ENCODE measurements around the gene SDK1. TPM values are rescaled to one million over a fixed set of nuclear protein-coding genes. Genes with fewer than 3 reads are reported as not detected.
A peak's percentile ranks its signal among the peaks of the same experiment; 100 is the strongest.

The SDK1 gene
- total RNA-seq, 1 experiment from 2014 or later, result 9.3 TPM

DNA sequence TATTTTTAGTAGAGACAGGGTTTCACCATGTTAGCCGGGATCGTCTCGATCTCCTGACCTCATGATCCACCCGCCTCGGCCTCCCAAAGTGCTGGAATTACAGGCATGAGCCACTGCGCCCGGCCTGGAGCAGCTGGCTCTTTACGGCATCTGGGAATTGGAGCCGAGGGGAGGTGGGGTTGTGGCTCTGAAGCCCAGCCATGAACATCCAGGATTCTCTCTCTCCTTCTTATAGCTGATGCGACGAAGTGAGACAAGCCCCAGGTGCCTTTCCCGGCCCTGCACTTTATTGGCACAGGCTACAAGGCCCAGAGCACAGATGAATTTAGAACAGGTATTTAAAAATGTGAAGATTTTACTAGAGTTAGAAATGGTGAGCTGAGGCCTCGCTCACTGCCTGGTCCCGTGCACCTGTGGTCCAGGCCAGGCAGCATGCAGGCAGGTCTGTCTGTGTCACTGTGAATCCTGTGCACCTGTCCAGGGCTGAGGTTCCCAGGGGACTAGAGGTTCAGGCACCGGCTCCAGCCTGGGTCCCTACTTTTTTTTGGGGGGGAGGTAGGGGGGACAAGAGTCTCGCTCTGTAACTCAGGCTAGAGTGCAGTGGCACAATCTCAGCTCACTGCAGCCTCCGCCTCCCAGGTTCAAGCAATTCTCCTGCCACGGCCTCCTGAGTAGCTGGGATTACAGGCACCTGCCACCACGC, 1001.3 kb downstream of the SDK1 start:
- ATAC-seq (no peak), DNase-seq (ENCODE audit: low spot score) (no peak)
- CTCF ChIA-PET, result interaction anchor here (0.5 to 1.2 kb wide), 2 partner anchors 76 to 543 kb away, joined by 3 read pairs; no protein-coding TSS in a partner anchor

DNA sequence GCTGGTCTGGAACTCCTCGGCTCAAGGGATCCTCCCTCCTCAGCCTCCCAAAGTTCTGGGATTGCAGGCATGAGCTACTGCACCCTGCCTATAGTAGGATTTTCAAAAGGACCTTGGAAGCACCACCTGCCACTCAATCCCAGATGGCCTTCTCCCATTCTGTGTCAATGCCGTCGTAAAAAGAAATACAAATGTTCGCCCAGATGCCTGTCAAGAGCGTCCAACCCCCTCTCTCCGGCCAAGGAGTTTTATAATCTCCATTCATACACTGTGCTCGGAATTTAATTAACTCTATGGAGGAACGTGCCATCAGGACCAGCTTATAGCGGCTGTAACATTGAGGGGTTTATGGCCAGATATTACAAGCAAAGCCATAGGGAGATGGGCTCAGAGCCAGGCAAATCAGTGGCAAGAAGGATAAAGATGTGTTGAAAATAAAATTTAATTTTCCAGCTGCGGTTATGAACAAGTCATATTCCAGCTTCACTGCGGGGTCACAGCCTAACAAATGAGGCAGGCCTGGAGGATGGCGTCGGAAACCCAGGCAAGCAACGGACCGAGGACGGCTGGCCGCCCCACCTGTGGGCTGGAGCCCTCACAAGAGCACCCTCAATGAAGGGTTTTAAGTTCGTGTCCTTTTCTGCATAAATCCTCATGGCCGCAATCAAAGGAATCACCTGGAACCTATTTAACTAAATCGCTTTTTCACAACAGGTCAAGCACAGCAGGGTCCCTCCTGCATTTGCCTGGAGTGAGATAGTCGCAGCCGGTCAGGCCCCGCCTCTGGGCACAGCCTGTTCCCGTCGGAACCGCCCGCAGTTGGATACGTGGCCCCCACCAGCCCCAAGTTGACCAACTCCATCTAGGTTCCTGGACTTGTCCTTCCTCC, 1006.5 kb downstream of the SDK1 start:
- Mint-ChIP-seq H3K9me3 (peaks cover 9% of the 10 kb centered on the region; the same call in 1 of the 2 replicates), H3K4me3 (no peak overlapping the region), H3K36me3 (no peaks in the 10 kb centered on the region), H3K4me1 (peaks cover 11% of the 10 kb centered on the region), H3K27me3 (ENCODE audit: low read depth) (peaks cover 60% of the 10 kb centered on the region), H3K27ac (no peak overlapping the region)
- ChIA-PET POLR2A (no interaction called here), CTCF (no interaction called here)
- TF ChIP-seq FOXK1 (CRISPR knock-in tag; IDR thresholded peaks at IDR 0.05), result 0 out of 2 replicates have a peak, but pooled peaks have one; percentile 19
- no peak for TF ChIP-seq ZNF671 (CRISPR knock-in tag; IDR thresholded peaks at IDR 0.05)
- peak; percentile 73 for ATAC-seq
- peak; percentile 54 for DNase-seq (ENCODE audit: low spot score)

More for the DNA sequence above, 1001.3 kb downstream of the SDK1 start:
- Mint-ChIP-seq H3K9me3 (peaks cover 4% of the 10 kb centered on the region; the same call in 1 of the 2 replicates), H3K27ac (no peak overlapping the region), H3K36me3 (no peaks in the 10 kb centered on the region), H3K4me1 (peaks cover 5% of the 10 kb centered on the region), H3K27me3 (ENCODE audit: low read depth) (peaks cover 23% of the 10 kb centered on the region), H3K4me3 (no peak overlapping the region)
- POLR2A ChIA-PET, result no interaction called here
- TF ChIP-seq TCF7 (CRISPR knock-in tag; IDR thresholded peaks at IDR 0.05; ENCODE audit: low read depth) (no peak), CREB1 (CRISPR knock-in tag; IDR thresholded peaks at IDR 0.05) (no peak), MXD4 (CRISPR knock-in tag; IDR thresholded peaks at IDR 0.05; ENCODE audit: borderline replicate concordance) (no peak), IRF2 (CRISPR knock-in tag; IDR thresholded peaks at IDR 0.05; ENCODE audit: borderline replicate concordance, low read depth) (no peak), RELA (CRISPR knock-in tag; IDR thresholded peaks at IDR 0.05; ENCODE audit: borderline replicate concordance) (no peak), KAT7 (CRISPR knock-in tag; IDR thresholded peaks at IDR 0.05; ENCODE audit: borderline replicate concordance) (no peak), ZNF263 (CRISPR knock-in tag; IDR thresholded peaks at IDR 0.05; ENCODE audit: low read depth) (no peak), SP1 (CRISPR knock-in tag; conservative IDR thresholded peaks at IDR 0.05) (no peak), CREM (CRISPR knock-in tag; IDR thresholded peaks at IDR 0.05) (no peak)
- TF ChIP-seq, protein P1, sequence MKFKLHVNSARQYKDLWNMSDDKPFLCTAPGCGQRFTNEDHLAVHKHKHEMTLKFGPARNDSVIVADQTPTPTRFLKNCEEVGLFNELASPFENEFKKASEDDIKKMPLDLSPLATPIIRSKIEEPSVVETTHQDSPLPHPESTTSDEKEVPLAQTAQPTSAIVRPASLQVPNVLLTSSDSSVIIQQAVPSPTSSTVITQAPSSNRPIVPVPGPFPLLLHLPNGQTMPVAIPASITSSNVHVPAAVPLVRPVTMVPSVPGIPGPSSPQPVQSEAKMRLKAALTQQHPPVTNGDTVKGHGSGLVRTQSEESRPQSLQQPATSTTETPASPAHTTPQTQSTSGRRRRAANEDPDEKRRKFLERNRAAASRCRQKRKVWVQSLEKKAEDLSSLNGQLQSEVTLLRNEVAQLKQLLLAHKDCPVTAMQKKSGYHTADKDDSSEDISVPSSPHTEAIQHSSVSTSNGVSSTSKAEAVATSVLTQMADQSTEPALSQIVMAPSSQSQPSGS (CRISPR knock-in tag; IDR thresholded peaks at IDR 0.05; ENCODE audit: borderline replicate concordance, low read depth), result no peak
- TF ChIP-seq, protein P2, sequence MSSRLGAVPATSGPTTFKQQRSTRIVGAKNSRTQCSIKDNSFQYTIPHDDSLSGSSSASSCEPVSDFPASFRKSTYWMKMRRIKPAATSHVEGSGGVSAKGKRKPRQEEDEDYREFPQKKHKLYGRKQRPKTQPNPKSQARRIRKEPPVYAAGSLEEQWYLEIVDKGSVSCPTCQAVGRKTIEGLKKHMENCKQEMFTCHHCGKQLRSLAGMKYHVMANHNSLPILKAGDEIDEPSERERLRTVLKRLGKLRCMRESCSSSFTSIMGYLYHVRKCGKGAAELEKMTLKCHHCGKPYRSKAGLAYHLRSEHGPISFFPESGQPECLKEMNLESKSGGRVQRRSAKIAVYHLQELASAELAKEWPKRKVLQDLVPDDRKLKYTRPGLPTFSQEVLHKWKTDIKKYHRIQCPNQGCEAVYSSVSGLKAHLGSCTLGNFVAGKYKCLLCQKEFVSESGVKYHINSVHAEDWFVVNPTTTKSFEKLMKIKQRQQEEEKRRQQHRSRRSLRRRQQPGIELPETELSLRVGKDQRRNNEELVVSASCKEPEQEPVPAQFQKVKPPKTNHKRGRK (CRISPR knock-in tag; IDR thresholded peaks at IDR 0.05; ENCODE audit: borderline replicate concordance), result no peak
- TF ChIP-seq, protein P3, sequence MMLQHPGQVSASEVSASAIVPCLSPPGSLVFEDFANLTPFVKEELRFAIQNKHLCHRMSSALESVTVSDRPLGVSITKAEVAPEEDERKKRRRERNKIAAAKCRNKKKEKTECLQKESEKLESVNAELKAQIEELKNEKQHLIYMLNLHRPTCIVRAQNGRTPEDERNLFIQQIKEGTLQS (CRISPR knock-in tag; conservative IDR thresholded peaks at IDR 0.05), result no peak
- TF ChIP-seq, protein P4, sequence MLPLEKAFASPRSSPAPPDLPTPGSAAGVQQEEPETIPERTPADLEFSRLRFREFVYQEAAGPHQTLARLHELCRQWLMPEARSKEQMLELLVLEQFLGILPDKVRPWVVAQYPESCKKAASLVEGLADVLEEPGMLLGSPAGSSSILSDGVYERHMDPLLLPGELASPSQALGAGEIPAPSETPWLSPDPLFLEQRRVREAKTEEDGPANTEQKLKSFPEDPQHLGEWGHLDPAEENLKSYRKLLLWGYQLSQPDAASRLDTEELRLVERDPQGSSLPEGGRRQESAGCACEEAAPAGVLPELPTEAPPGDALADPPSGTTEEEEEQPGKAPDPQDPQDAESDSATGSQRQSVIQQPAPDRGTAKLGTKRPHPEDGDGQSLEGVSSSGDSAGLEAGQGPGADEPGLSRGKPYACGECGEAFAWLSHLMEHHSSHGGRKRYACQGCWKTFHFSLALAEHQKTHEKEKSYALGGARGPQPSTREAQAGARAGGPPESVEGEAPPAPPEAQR (CRISPR knock-in tag; IDR thresholded peaks at IDR 0.05), result no peak
- TF ChIP-seq, protein P5, sequence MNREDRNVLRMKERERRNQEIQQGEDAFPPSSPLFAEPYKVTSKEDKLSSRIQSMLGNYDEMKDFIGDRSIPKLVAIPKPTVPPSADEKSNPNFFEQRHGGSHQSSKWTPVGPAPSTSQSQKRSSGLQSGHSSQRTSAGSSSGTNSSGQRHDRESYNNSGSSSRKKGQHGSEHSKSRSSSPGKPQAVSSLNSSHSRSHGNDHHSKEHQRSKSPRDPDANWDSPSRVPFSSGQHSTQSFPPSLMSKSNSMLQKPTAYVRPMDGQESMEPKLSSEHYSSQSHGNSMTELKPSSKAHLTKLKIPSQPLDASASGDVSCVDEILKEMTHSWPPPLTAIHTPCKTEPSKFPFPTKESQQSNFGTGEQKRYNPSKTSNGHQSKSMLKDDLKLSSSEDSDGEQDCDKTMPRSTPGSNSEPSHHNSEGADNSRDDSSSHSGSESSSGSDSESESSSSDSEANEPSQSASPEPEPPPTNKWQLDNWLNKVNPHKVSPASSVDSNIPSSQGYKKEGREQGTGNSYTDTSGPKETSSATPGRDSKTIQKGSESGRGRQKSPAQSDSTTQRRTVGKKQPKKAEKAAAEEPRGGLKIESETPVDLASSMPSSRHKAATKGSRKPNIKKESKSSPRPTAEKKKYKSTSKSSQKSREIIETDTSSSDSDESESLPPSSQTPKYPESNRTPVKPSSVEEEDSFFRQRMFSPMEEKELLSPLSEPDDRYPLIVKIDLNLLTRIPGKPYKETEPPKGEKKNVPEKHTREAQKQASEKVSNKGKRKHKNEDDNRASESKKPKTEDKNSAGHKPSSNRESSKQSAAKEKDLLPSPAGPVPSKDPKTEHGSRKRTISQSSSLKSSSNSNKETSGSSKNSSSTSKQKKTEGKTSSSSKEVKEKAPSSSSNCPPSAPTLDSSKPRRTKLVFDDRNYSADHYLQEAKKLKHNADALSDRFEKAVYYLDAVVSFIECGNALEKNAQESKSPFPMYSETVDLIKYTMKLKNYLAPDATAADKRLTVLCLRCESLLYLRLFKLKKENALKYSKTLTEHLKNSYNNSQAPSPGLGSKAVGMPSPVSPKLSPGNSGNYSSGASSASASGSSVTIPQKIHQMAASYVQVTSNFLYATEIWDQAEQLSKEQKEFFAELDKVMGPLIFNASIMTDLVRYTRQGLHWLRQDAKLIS (CRISPR knock-in tag; IDR thresholded peaks at IDR 0.05; ENCODE audit: borderline replicate concordance), result no peak

Measured in WTC11 (cell line).